AG04449 (cell line): ENCODE measurements around the gene FLT3.

ENCODE experiments used
- CTCF ChIA-PET: fragments of 350-600 bp; formaldehyde crosslinking; extraction: SDS; loops from one replicate; lab custom pipeline; 2021; ENCODE audit warnings: antibody characterized with exemption; lab: Yijun Ruan, JAX
- POLR2A ChIA-PET: fragments of 400-600, 350-600 bp; formaldehyde crosslinking; extraction: SDS; loops from one replicate; lab custom pipeline; 2020; ENCODE audit warnings: antibody characterized with exemption, inconsistent platforms; lab: Yijun Ruan, JAX
- DNase-seq: peaks from one replicate; pipeline ENCODE4 v3.0.0-alpha.2; 2010; ENCODE audit warnings: low read depth, low spot score
- H3K4me3 ChIP-seq: 2 replicates; pipeline ENCODE4 v1.5.1; 2011; ENCODE audit warnings: low read depth, mild to moderate bottlenecking, control low read depth, low read length
- TF ChIP-seq, protein P1 (sequence below): IDR thresholded peaks from one replicate; pipeline ENCODE4 v1.5.1; 2011; ENCODE audit warnings: mild to moderate bottlenecking, moderate library complexity, low read length, control low read depth, inconsistent platforms; ENCODE audit not compliant: insufficient read depth; ENCODE audit errors: missing control alignments

Gene FLT3

GRCh38 chr13:28002886-28003698, 97.3 kb downstream of the FLT3 start:
- TF ChIP-seq, protein P1, sequence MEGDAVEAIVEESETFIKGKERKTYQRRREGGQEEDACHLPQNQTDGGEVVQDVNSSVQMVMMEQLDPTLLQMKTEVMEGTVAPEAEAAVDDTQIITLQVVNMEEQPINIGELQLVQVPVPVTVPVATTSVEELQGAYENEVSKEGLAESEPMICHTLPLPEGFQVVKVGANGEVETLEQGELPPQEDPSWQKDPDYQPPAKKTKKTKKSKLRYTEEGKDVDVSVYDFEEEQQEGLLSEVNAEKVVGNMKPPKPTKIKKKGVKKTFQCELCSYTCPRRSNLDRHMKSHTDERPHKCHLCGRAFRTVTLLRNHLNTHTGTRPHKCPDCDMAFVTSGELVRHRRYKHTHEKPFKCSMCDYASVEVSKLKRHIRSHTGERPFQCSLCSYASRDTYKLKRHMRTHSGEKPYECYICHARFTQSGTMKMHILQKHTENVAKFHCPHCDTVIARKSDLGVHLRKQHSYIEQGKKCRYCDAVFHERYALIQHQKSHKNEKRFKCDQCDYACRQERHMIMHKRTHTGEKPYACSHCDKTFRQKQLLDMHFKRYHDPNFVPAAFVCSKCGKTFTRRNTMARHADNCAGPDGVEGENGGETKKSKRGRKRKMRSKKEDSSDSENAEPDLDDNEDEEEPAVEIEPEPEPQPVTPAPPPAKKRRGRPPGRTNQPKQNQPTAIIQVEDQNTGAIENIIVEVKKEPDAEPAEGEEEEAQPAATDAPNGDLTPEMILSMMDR: no peak
- no peak for DNase-seq
- CTCF ChIA-PET: interaction anchor here (0.9 to 1.5 kb wide), 3 partner anchors 9 to 176 kb away, joined by 3 to 6 read pairs (median 4); no protein-coding TSS in a partner anchor
- POLR2A ChIA-PET: no interaction called here
- H3K4me3 ChIP-seq: no peak overlapping the region

DNA sequence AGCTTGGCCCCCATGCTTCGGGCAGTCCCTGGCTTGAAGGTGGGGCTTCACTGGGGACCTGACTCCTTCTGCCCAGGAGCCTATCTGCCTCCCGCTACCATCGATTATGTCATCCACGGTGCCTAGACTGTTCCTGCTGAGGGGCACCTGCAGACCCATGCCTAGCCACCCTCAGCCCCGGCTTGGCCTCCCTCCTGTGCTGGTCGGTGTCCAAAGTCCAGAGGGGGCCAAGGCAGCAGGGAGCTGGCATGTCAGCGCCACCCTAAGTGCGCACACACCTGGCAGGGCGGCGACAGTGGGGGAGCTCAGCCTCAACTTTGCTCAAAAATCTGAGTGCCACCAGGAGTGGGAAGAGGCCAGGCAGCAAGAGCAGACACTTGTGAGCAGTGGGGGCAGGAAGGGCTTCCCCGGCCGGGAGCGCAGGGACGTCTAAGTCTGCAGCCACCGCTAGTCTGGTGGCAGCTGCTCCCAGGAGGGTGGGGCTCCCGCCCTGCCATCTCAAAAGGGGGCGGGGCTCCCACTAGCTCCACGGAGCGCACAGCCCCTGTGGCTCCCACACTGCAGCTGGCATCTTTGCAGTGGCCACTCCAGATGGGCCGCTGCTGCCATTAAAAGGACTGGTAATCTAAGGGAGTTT, 98.4 kb downstream of the FLT3 start:
- TF ChIP-seq, protein P1: no peak
- no peak for DNase-seq
- CTCF ChIA-PET: interaction anchor here (1.5 to 1.9 kb wide), 2 partner anchors 18 to 640 kb away, joined by 6 read pairs; no protein-coding TSS in a partner anchor
- POLR2A ChIA-PET: no interaction called here
- H3K4me3 ChIP-seq: no peak overlapping the region

DNA sequence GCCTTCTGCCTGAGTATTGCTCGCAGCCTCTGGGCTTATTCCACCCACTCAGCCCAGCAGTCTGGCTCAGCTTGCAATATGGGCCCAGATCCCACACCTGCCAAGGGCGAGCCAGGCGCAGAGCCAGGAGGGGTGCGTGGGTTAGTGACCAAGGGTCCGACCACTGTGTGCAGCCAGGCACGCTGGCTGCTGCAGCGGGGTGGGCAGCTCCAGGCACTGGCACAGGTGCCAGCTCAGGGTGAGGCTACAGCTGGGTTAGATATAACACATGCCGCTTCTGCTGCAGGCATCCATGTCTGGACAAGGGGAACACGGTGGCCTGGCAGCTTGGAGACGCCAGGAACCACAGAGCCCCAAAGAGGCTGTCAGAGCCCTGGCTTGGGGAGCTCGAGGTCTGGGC, 99.3 kb downstream of the FLT3 start:
- ChIA-PET POLR2A (no interaction called here), CTCF (interaction anchor here (1.1 to 1.9 kb wide), 2 partner anchors 11 to 639 kb away, joined by 3 to 6 read pairs; no protein-coding TSS in a partner anchor)
- no peak for DNase-seq
- H3K4me3 ChIP-seq: no peak overlapping the region
- TF ChIP-seq, protein P1: no peak

DNA sequence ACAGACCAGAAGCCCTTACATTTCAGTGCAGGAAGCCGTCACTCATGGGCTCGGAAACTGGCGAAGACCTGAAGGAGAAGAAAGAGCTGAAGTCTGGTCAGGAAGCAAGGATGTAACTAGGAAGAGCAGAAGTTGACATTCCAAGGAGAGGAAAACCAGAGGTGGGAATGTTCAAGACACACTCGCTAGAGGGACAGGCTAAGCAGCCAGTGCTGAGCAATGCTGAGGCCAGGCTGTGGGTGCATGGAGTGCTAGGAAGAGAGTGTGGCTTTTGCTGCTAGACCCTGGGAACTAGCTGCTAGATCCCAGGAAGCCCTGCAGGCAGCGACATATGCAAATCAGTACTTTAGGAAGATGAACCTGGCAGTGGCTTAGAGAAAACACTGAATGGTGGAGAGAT, 99.8 kb downstream of the FLT3 start:
- DNase-seq: no peak
- TF ChIP-seq, protein P1: no peak
- ChIA-PET POLR2A (no interaction called here), CTCF (interaction anchor here (1.1 to 1.9 kb wide), 2 partner anchors 12 to 639 kb away, joined by 3 to 6 read pairs; no protein-coding TSS in a partner anchor)
- H3K4me3 ChIP-seq: no peak overlapping the region

DNA sequence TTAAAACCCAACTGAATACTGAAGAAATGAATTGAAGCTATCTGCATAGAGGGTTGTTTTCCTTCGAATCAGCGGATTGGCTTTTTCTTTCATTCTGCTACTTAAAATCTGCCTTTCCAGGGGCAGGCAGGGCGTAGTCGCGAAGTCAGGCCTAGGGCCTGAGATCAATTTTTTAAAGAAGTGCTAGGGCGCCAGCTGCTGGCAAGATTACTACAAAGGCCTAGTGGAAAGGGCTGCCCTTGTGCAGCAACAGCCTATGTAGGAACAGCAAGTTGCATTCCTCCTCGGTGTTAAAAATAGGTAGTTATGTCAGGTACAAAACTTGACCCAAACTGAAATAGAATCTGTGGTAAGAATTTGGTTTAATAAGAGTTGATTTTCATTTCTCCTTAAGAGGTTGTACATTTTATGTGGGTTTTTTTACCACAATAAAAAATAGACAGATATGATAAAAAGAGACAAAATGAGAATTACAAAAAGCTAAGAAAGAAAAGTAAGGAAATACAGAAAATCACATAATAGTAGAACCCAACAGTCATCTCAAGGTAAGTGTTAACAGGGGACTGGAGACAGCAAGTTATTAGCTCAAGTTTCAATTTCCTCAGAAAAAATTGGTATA, 102.4 kb downstream of the FLT3 start:
- H3K4me3 ChIP-seq: no peak overlapping the region
- TF ChIP-seq, protein P1: peak; percentile 43
- DNase-seq: no peak
- CTCF ChIA-PET: interaction anchor here (0.6 to 3.1 kb wide), 13 partner anchors 10 to 636 kb away, joined by 3 to 24 read pairs (median 4); no protein-coding TSS in a partner anchor
- POLR2A ChIA-PET: no interaction called here
